Measurements from ENCODE around the gene VPS37D. TPM values are rescaled to one million over a fixed set of nuclear protein-coding genes. Genes with fewer than 3 reads are reported as not detected.

The VPS37D gene
- polyA plus RNA-seq, 1 donor (not counting 4 experiments of a cell fraction or from before 2014, with no cell fraction given): 0.81 TPM

DNA sequence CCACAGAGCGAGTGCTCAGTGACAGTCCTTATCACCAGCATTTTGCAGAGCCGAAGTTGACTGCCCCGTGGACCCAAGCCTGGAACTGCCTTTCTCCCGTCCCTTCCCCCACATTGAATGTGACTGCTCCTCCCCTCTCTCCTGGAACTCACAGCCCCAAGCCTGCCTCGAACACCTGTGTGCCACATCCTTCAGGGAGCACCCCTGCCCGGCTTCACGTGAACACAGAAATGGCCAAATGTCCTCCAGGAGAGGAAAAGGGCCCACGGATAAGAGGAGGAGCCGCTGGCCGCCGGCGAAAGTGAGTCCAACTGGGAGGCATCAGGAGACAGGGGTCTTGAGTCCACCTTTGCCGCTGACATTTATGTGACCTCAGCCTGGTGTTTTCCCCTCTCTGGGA, 35.6 kb downstream of the VPS37D start:
- Histone ChIP-seq H3K27ac (ENCODE audit: control insufficient read depth, insufficient read depth, low read length) (no peak overlapping the region), H3K4me3 (ENCODE audit: control insufficient read depth in 2 of 3, extremely low read depth in 1 of 3, insufficient read depth in 2 of 3, low read depth in 1 of 3, low read length in 3 of 3) (no peak overlapping the region), H4K20me1 (ENCODE audit: control insufficient read depth, extremely low read depth, insufficient read depth, low read length) (peaks cover 24% of the 10 kb centered on the region), H3K4me1 (ENCODE audit: control insufficient read depth, extremely low read depth, insufficient read depth, low read length) (peaks cover 34% of the 10 kb centered on the region), H3K9me3 (ENCODE audit: control insufficient read depth, low read depth, low read length) (no peaks in the 10 kb centered on the region), H3K27me3 (ENCODE audit: control insufficient read depth, extremely low read depth, insufficient read depth, low read length) (no peaks in the 10 kb centered on the region), H3K79me2 (ENCODE audit: control insufficient read depth, insufficient read depth, low read length) (no peaks in the 10 kb centered on the region), H2AFZ (ENCODE audit: control insufficient read depth, low read length) (no peak overlapping the region), H3K9ac (ENCODE audit: control insufficient read depth, extremely low read depth, insufficient read depth, low read length) (no peak overlapping the region), H3K36me3 (ENCODE audit: control insufficient read depth in 2 of 2, extremely low read depth in 1 of 2, insufficient read depth in 2 of 2, low read length in 2 of 2) (peaks cover 34 to 58% of the 10 kb centered on the region in 2 experiments), H3K9me1 (ENCODE audit: control insufficient read depth, extremely low read depth, insufficient read depth, low read length) (peaks cover 2% of the 10 kb centered on the region), H3K4me2 (ENCODE audit: control insufficient read depth, extremely low read depth, insufficient read depth, low read depth, low read length) (no peak overlapping the region)
- DNase-seq (ENCODE audit: low read depth, low spot score) (no peak), FAIRE-seq (no peak)
- TF ChIP-seq EZH2 (IDR thresholded peaks at IDR 0.05; ENCODE audit: low read length): no peak
- TF ChIP-seq, protein P1, sequence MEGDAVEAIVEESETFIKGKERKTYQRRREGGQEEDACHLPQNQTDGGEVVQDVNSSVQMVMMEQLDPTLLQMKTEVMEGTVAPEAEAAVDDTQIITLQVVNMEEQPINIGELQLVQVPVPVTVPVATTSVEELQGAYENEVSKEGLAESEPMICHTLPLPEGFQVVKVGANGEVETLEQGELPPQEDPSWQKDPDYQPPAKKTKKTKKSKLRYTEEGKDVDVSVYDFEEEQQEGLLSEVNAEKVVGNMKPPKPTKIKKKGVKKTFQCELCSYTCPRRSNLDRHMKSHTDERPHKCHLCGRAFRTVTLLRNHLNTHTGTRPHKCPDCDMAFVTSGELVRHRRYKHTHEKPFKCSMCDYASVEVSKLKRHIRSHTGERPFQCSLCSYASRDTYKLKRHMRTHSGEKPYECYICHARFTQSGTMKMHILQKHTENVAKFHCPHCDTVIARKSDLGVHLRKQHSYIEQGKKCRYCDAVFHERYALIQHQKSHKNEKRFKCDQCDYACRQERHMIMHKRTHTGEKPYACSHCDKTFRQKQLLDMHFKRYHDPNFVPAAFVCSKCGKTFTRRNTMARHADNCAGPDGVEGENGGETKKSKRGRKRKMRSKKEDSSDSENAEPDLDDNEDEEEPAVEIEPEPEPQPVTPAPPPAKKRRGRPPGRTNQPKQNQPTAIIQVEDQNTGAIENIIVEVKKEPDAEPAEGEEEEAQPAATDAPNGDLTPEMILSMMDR (optimal IDR thresholded peaks at IDR 0.05 in 1 of 3, IDR thresholded peaks at IDR 0.05 in 1 of 3, conservative IDR thresholded peaks at IDR 0.05 in 1 of 3; ENCODE audit: extremely low read depth in 1 of 3, insufficient read depth in 2 of 3, low read length in 3 of 3): no peak
- dilution Hi-C loops (cut with MboI; ENCODE audit: extremely low pct_ligation_motif_present, low sequenced_read_pairs): no loop called here

DNA sequence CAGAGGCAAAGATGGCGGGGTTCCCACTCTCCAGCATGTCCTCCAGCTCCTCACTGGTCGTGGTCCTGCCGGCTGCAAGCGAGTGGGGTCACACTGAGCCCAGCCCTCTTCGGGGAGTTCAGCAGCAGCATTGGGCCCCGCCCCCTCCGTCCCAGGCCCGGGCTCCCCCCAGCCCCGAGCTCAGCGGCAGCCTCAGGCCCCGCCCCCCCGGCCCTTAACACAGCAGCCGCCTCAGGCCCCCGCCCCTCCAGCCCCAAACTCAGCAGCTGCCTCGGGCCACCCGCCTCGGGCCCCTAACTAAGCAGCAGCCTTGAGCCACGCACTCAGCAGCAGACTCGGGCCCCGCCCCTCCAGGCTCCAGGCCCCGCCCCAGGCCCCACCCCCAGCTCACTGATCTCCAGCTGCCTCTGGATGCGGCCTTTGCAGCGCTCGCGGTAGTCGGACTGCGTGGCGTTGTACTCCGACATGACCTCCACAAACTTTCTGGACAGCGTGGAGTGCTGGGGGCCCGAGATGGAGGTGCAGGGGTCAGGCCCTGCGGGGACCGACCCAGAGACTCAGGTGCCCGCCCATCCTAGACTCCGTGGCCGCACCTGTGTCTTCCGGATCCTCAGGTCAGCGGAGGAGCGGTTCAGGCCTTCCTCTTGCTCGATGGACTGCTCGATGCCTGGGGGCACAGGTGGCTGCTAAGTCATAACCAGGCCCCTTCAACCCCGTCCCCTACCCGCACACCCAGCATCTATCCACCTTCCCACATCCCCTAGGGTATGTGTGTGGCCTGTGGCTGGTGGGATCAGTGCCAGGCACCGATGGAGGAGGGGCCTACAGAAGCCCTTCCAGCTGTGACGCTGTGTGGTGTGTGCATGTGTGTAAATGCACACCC, 36.4 kb downstream of the VPS37D start:
- no peak overlapping the region for H3K9ac ChIP-seq (ENCODE audit: control insufficient read depth, extremely low read depth, insufficient read depth, low read length)
- no peaks in the 10 kb centered on the region for H3K27me3 ChIP-seq (ENCODE audit: control insufficient read depth, extremely low read depth, insufficient read depth, low read length)
- TF ChIP-seq, protein P1 (optimal IDR thresholded peaks at IDR 0.05 in 1 of 3, IDR thresholded peaks at IDR 0.05 in 1 of 3, conservative IDR thresholded peaks at IDR 0.05 in 1 of 3; ENCODE audit: extremely low read depth in 1 of 3, insufficient read depth in 2 of 3, low read length in 3 of 3): no peak
- TF ChIP-seq EZH2 (IDR thresholded peaks at IDR 0.05; ENCODE audit: low read length): no peak
- peaks cover 4% of the 10 kb centered on the region for H3K79me2 ChIP-seq (ENCODE audit: control insufficient read depth, insufficient read depth, low read length)
- no peaks in the 10 kb centered on the region for H3K9me3 ChIP-seq (ENCODE audit: control insufficient read depth, low read depth, low read length)
- H2AFZ ChIP-seq (ENCODE audit: control insufficient read depth, low read length): no peak overlapping the region
- H4K20me1 ChIP-seq (ENCODE audit: control insufficient read depth, extremely low read depth, insufficient read depth, low read length): peaks cover 26% of the 10 kb centered on the region
- peaks cover 2% of the 10 kb centered on the region for H3K9me1 ChIP-seq (ENCODE audit: control insufficient read depth, extremely low read depth, insufficient read depth, low read length)
- H3K27ac ChIP-seq (ENCODE audit: control insufficient read depth, insufficient read depth, low read length): no peak overlapping the region
- H3K36me3 ChIP-seq (ENCODE audit: control insufficient read depth in 2 of 2, extremely low read depth in 1 of 2, insufficient read depth in 2 of 2, low read length in 2 of 2): peaks cover 37 to 58% of the 10 kb centered on the region in 2 experiments
- H3K4me1 ChIP-seq (ENCODE audit: control insufficient read depth, extremely low read depth, insufficient read depth, low read length): peaks cover 34% of the 10 kb centered on the region
- dilution Hi-C loops (cut with MboI; ENCODE audit: extremely low pct_ligation_motif_present, low sequenced_read_pairs): no loop called here
- DNase-seq (ENCODE audit: low read depth, low spot score): no peak
- no peak overlapping the region for H3K4me3 ChIP-seq (ENCODE audit: control insufficient read depth in 2 of 3, extremely low read depth in 1 of 3, insufficient read depth in 2 of 3, low read depth in 1 of 3, low read length in 3 of 3)
- no peak overlapping the region for H3K4me2 ChIP-seq (ENCODE audit: control insufficient read depth, extremely low read depth, insufficient read depth, low read depth, low read length)
- FAIRE-seq: no peak
